ENCODE measurements around the gene KISS1.

- TF ChIP-seq SP2 (tag by site-specific recombination; IDR thresholded peaks at IDR 0.05) (no peak), CTCF (tag by site-specific recombination; IDR thresholded peaks at IDR 0.05) (no peak), BCL11A (tag by site-specific recombination; IDR thresholded peaks at IDR 0.05; ENCODE audit: low read depth) (no peak), ZNF777 (tag by site-specific recombination; IDR thresholded peaks at IDR 0.05; ENCODE audit: borderline replicate concordance) (no peak), REST (tag by site-specific recombination; IDR thresholded peaks at IDR 0.05) (no peak), TCF7L2 (IDR thresholded peaks at IDR 0.05; ENCODE audit: borderline replicate concordance, low read depth, low read length) (no peak), GLI4 (tag by site-specific recombination; IDR thresholded peaks at IDR 0.05) (no peak), ZNF521 (tag by site-specific recombination; IDR thresholded peaks at IDR 0.05) (no peak), ZNF302 (tag by site-specific recombination; IDR thresholded peaks at IDR 0.05; ENCODE audit: low read depth) (no peak)
These were observed 36.2 kb upstream of the KISS1 start for GRCh38 chr1:204232526-204232925.
